Astrocyte of the hippocampus (primary cell): ENCODE measurements around the gene CDHR4.
"Not testable (repeated sequence)": the region's sequence is repeated elsewhere in the genome, so short reads cannot be mapped to it uniquely, and the experiment has no call there.

Source experiments
- DNase-seq: peaks from one replicate; pipeline ENCODE4 v3.0.0; 2011; ENCODE audit warnings: low read depth, low spot score

CDHR4 gene

GRCh38 chr3:49803465-49804140 is 3.9 kb upstream of the CDHR4 start:
- DNase-seq: peak; percentile 36

GRCh38 chr3:49802719-49803464 is 3.2 kb upstream of the CDHR4 start, which contains the start of gene INKA1:
TSS of gene INKA1 (plus strand) at chr3:49803261. CDS start at chr3:49803393, 132 bp downstream.
- DNase-seq: peak; percentile 93

- no peak for DNase-seq
Measured at GRCh38 chr3:49801160-49801559, 1.5 kb upstream of the CDHR4 start.

- no peak for DNase-seq
Measured at GRCh38 chr3:49799105-49799504, 568 bp downstream of the CDHR4 start.

GRCh38 chr3:49794926-49795905 is 4.5 kb downstream of the CDHR4 start:
- DNase-seq: no peak

- DNase-seq: no peak
Measured at GRCh38 chr3:49794431-49794830, 5.2 kb downstream of the CDHR4 start.

GRCh38 chr3:49793486-49794085 is 6.1 kb downstream of the CDHR4 start:
- DNase-seq: no peak

- DNase-seq: no peak
Measured at GRCh38 chr3:49792371-49793150, 7.1 kb downstream of the CDHR4 start.

GRCh38 chr3:49791571-49791970 is 8.1 kb downstream of the CDHR4 start:
- DNase-seq: no peak

- no peak for DNase-seq
Measured at GRCh38 chr3:49790626-49791411, 8.9 kb downstream of the CDHR4 start.

GRCh38 chr3:49788056-49788455 is 11.6 kb downstream of the CDHR4 start:
- no peak for DNase-seq

GRCh38 chr3:49787536-49787935 is 12.1 kb downstream of the CDHR4 start:
- no peak for DNase-seq

GRCh38 chr3:49787182-49787464 is 12.6 kb downstream of the CDHR4 start:
- DNase-seq: no peak

- peak; percentile 100 for DNase-seq
Measured at GRCh38 chr3:49786357-49787181, 13.1 kb downstream of the CDHR4 start, which contains the start of gene IP6K1. TSS of gene IP6K1 (minus strand) at chr3:49786542. CDS start at chr3:49748040, 38,502 bp downstream.

- DNase-seq: peak; percentile 72
Measured at GRCh38 chr3:49785565-49786356, 13.9 kb downstream of the CDHR4 start.

- DNase-seq: not testable (repeated sequence)
Measured at GRCh38 chr3:49782277-49782676, 17.4 kb downstream of the CDHR4 start.

- DNase-seq: no peak
Measured at GRCh38 chr3:49781415-49782199, 18.1 kb downstream of the CDHR4 start.
